Measurements from ENCODE around the gene NTM. TPM values are rescaled to one million over a fixed set of nuclear protein-coding genes. Genes with fewer than 3 reads are reported as not detected.

Gene NTM
- total and polyA plus RNA-seq, 12 donors = 0.43 to 3.0 (median 1.3) TPM

- 87 to 91% methylated on average over 9 of the region's 9 CpGs for WGBS, 2 donors
- no peaks in the 10 kb centered on the region for H3K4me1 ChIP-seq
- intact Hi-C loops (cut with DNase I) = no loop called here
- H3K27ac ChIP-seq = no peak overlapping the region
- no peak for DNase-seq
- H3K36me3 ChIP-seq = no peaks in the 10 kb centered on the region
- H3K27me3 ChIP-seq = no peaks in the 10 kb centered on the region
- TF ChIP-seq CTCF (IDR thresholded peaks at IDR 0.05) = no peak
- H3K4me3 ChIP-seq = no peak overlapping the region
- H3K9me3 ChIP-seq = no peaks in the 10 kb centered on the region
- ATAC-seq = no peak
Measured at GRCh38 chr11:132142121-132142520, 771.7 kb downstream of the NTM start.

- H3K9me3 ChIP-seq = no peaks in the 10 kb centered on the region
- H3K27ac ChIP-seq = no peak overlapping the region
- 81 to 88% methylated on average over 12 of the region's 12 CpGs for WGBS, 2 donors
- H3K27me3 ChIP-seq = no peaks in the 10 kb centered on the region
- H3K4me3 ChIP-seq = no peak overlapping the region
- intact Hi-C loops (cut with DNase I) = no loop called here
- DNase-seq (no peak), ATAC-seq (no peak)
- TF ChIP-seq CTCF (IDR thresholded peaks at IDR 0.05) = no peak
- H3K4me1 ChIP-seq = no peaks in the 10 kb centered on the region
- H3K36me3 ChIP-seq = no peaks in the 10 kb centered on the region
Measured at GRCh38 chr11:132142554-132142953, 772.1 kb downstream of the NTM start.

- H3K36me3 ChIP-seq = no peaks in the 10 kb centered on the region
- H3K4me3 ChIP-seq = no peak overlapping the region
- ATAC-seq (no peak), DNase-seq (no peak)
- H3K9me3 ChIP-seq = no peaks in the 10 kb centered on the region
- no peak for TF ChIP-seq CTCF (IDR thresholded peaks at IDR 0.05)
- 90 to 91% methylated on average over 7 of the region's 7 CpGs for WGBS, 2 donors
- H3K27ac ChIP-seq = no peak overlapping the region
- no peaks in the 10 kb centered on the region for H3K4me1 ChIP-seq
- no peaks in the 10 kb centered on the region for H3K27me3 ChIP-seq
- intact Hi-C loops (cut with DNase I) = no loop called here
Measured at GRCh38 chr11:132147464-132147863, 777.0 kb downstream of the NTM start.

- Histone ChIP-seq H3K4me1 (no peaks in the 10 kb centered on the region), H3K4me3 (no peak overlapping the region), H3K9me3 (no peaks in the 10 kb centered on the region), H3K36me3 (no peaks in the 10 kb centered on the region), H3K27me3 (peaks cover 0 to 11% (median 0%) of the 10 kb centered on the region in 7 donors), H3K27ac (no peak overlapping the region)
- ATAC-seq (no peak), DNase-seq (no peak)
- 86 to 87% methylated on average over 4 of the region's 4 CpGs for WGBS, 2 donors
- no peak for TF ChIP-seq CTCF (IDR thresholded peaks at IDR 0.05)
- intact Hi-C loops (cut with DNase I) = no loop called here
Measured at GRCh38 chr11:132154781-132155180, 784.4 kb downstream of the NTM start.
